ENCODE results near the gene OCA2.

The OCA2 gene

DNA sequence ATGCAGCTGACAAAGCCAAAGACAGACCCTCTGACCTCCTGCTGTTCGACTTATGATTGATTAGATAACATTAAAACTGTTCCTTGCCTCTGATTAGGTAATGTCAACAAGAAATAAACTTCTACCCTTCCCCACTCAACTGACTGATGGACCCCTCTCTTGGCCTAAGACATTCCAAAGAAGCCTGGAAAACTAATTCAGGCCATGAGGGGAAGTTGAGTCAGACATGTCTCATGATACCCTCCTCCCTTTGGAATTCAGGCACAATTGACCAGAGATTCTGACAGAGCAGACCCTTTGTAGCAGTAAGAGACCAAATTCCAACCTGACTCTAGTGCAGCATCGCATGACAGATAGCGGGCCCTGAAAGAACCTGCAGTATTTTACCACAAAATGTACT, 354.5 kb downstream of the OCA2 start:
- Histone ChIP-seq H3K27me3 (ENCODE audit: insufficient read depth, insufficient read length) (no peaks in the 10 kb centered on the region), H3K4me1 (ENCODE audit: insufficient read depth, insufficient read length) (no peaks in the 10 kb centered on the region), H3K9me3 (ENCODE audit: insufficient read depth, low read length) (no peaks in the 10 kb centered on the region), H3K4me3 (ENCODE audit: insufficient read length, low read depth) (no peak overlapping the region), H3K36me3 (ENCODE audit: insufficient read depth, insufficient read length, low read length) (no peaks in the 10 kb centered on the region), H3K9ac (ENCODE audit: insufficient read length, low read depth) (no peak overlapping the region)
- no peak for DNase-seq (ENCODE audit: low read depth, low spot score)
- TF ChIP-seq ZNF274 (IDR thresholded peaks at IDR 0.05; ENCODE audit: low read depth, low read length): no peak
- no peak for TF ChIP-seq YY1 (IDR thresholded peaks at IDR 0.05; ENCODE audit: insufficient read depth, insufficient read length)
- no peak for TF ChIP-seq SUZ12 (IDR thresholded peaks at IDR 0.05; ENCODE audit: extremely low read depth, insufficient read depth, insufficient read length)

DNA sequence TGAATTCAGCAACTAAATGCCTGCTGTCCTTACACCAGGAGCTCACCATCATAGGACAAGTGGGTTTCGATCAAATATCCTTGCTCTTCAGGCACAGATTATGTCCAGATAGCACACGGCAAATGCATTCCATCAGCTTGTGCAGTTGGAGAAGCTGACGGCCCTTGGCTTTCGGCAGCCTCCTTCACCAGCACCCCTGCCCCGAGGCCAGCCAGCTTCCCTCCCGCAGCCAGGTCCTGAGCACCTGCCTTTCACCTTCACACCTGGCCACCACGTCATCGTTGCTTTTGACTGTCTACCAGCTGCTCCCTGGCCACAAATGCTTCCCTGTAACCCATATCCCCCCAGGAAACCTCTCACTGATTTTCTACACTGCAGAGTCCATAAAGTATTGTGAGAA, 355.5 kb downstream of the OCA2 start:
- DNase-seq (ENCODE audit: low read depth, low spot score): no peak
- TF ChIP-seq ZNF274 (IDR thresholded peaks at IDR 0.05; ENCODE audit: low read depth, low read length): no peak
- TF ChIP-seq YY1 (IDR thresholded peaks at IDR 0.05; ENCODE audit: insufficient read depth, insufficient read length): no peak
- no peak for TF ChIP-seq SUZ12 (IDR thresholded peaks at IDR 0.05; ENCODE audit: extremely low read depth, insufficient read depth, insufficient read length)
- H3K36me3 ChIP-seq (ENCODE audit: insufficient read depth, insufficient read length, low read length): no peaks in the 10 kb centered on the region
- no peaks in the 10 kb centered on the region for H3K4me1 ChIP-seq (ENCODE audit: insufficient read depth, insufficient read length)
- H3K9me3 ChIP-seq (ENCODE audit: insufficient read depth, low read length): no peaks in the 10 kb centered on the region
- H3K27me3 ChIP-seq (ENCODE audit: insufficient read depth, insufficient read length): no peaks in the 10 kb centered on the region
- H3K9ac ChIP-seq (ENCODE audit: insufficient read length, low read depth): no peak overlapping the region
- H3K4me3 ChIP-seq (ENCODE audit: insufficient read length, low read depth): no peak overlapping the region

DNA sequence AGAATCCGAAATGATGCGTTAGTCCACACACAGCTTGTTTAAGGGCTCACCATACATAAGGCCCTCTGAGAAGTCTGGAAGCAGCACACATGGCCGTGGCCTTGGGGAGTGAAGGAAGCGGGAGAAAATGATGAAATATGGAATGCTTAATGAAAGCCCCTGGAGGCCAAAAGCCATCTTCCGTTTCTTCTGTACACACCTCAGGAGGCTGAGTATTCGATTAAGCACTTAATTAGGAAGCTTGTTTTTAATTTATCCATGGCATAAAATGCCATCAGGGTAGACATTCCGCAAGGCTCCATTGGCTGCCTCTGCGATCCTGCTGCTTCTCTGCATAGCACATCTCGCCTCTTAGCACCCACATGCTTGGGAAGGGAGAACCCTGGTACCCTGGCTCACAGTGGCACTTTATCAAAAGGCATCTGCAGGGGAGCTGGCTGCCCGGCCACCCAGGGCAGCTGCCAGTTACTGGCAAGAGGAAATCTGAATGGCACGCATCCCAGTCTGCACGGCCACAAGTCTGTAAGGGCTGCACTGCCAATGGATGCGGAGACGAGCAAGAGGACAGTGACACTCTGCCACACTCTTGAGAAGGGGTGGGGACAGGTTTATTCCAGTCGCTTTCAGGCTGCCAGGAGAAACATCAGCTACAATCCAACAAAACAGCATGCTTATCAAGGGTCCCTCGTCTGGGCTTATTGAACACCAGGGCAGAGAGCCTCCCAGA, 356.2 kb downstream of the OCA2 start:
- DNase-seq (ENCODE audit: low read depth, low spot score): no peak
- Histone ChIP-seq H3K9ac (ENCODE audit: insufficient read length, low read depth) (no peak overlapping the region), H3K4me1 (ENCODE audit: insufficient read depth, insufficient read length) (no peaks in the 10 kb centered on the region), H3K36me3 (ENCODE audit: insufficient read depth, insufficient read length, low read length) (no peaks in the 10 kb centered on the region), H3K9me3 (ENCODE audit: insufficient read depth, low read length) (no peaks in the 10 kb centered on the region), H3K4me3 (ENCODE audit: insufficient read length, low read depth) (no peak overlapping the region), H3K27me3 (ENCODE audit: insufficient read depth, insufficient read length) (no peaks in the 10 kb centered on the region)
- TF ChIP-seq ZNF274 (IDR thresholded peaks at IDR 0.05; ENCODE audit: low read depth, low read length): no peak
- TF ChIP-seq YY1 (IDR thresholded peaks at IDR 0.05; ENCODE audit: insufficient read depth, insufficient read length): no peak
- TF ChIP-seq SUZ12 (IDR thresholded peaks at IDR 0.05; ENCODE audit: extremely low read depth, insufficient read depth, insufficient read length): no peak

DNA sequence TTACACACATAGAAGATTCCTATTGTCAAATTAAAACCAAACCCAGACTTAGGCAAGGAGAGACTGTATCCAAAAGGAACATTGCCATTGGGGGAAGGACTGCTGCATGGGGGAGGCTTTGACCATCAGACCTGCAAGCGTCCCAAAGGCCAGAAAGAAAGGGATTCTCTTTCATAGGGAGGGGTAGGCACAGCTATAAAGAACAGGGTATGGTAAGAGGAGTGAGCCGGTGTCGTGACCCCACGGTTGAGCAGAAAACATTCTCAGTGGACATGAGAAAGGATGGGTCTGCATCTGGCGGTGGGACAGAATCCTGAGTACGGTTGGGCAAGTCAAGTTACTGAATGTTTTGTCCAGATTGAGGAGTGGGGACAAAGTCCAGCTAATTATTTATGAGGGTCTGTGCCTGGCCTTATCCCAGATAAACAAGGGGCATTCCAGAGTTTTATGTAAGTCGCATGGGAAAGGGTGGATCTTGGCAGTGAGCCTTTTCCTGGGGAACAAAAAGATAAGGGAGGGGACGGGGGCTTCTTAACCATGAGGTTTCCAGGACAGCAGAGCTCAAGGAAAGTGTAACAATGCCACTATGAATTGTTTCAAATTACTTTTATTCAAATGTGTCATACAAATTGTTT, 357.8 kb downstream of the OCA2 start:
- Histone ChIP-seq H3K4me3 (ENCODE audit: insufficient read length, low read depth) (no peak overlapping the region), H3K4me1 (ENCODE audit: insufficient read depth, insufficient read length) (no peaks in the 10 kb centered on the region), H3K36me3 (ENCODE audit: insufficient read depth, insufficient read length, low read length) (no peaks in the 10 kb centered on the region), H3K9me3 (ENCODE audit: insufficient read depth, low read length) (no peaks in the 10 kb centered on the region), H3K27me3 (ENCODE audit: insufficient read depth, insufficient read length) (no peaks in the 10 kb centered on the region), H3K9ac (ENCODE audit: insufficient read length, low read depth) (no peak overlapping the region)
- DNase-seq (ENCODE audit: low read depth, low spot score): no peak
- TF ChIP-seq YY1 (IDR thresholded peaks at IDR 0.05; ENCODE audit: insufficient read depth, insufficient read length) (no peak), ZNF274 (IDR thresholded peaks at IDR 0.05; ENCODE audit: low read depth, low read length) (no peak), SUZ12 (IDR thresholded peaks at IDR 0.05; ENCODE audit: extremely low read depth, insufficient read depth, insufficient read length) (no peak)

DNA sequence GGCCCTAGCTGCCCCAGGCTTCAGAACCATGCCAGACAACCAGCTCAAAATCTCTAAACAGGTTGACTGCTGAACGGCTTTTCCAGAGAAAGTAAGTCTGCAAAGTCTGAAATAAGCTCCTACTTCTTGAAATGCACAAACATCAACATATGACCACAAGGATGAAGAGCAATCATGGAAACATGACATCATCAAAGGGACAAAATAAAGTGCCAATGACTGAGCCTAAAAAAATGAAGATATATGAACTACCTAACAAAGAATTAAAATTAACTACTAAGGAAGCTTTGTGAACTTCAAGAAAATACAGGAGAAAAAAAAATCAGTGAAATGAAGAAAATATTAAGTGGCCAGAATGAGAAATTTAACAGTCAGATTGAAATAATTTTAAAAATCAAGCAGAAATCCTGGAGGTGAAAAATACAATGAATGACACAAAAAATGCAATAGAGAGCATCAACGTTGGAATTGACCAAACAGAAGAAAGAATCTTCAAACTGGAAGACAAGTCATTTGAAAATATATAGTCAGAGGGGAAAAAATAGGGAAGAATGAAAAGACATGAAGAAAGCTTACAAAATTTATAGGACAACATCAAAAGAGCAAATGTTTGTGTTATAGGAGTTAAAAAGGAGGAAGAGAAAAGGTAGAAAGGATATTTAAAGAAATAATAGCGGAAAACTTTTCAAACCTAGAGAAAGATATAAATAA, 364.2 kb downstream of the OCA2 start:
- no peaks in the 10 kb centered on the region for H3K4me1 ChIP-seq (ENCODE audit: insufficient read depth, insufficient read length)
- no peaks in the 10 kb centered on the region for H3K36me3 ChIP-seq (ENCODE audit: insufficient read depth, insufficient read length, low read length)
- H3K9ac ChIP-seq (ENCODE audit: insufficient read length, low read depth): no peak overlapping the region
- no peaks in the 10 kb centered on the region for H3K27me3 ChIP-seq (ENCODE audit: insufficient read depth, insufficient read length)
- TF ChIP-seq SUZ12 (IDR thresholded peaks at IDR 0.05; ENCODE audit: extremely low read depth, insufficient read depth, insufficient read length) (no peak), ZNF274 (IDR thresholded peaks at IDR 0.05; ENCODE audit: low read depth, low read length) (no peak), YY1 (IDR thresholded peaks at IDR 0.05; ENCODE audit: insufficient read depth, insufficient read length) (no peak)
- peaks cover 18% of the 10 kb centered on the region for H3K9me3 ChIP-seq (ENCODE audit: insufficient read depth, low read length)
- no peak for DNase-seq (ENCODE audit: low read depth, low spot score)
- H3K4me3 ChIP-seq (ENCODE audit: insufficient read length, low read depth): no peak overlapping the region

DNA sequence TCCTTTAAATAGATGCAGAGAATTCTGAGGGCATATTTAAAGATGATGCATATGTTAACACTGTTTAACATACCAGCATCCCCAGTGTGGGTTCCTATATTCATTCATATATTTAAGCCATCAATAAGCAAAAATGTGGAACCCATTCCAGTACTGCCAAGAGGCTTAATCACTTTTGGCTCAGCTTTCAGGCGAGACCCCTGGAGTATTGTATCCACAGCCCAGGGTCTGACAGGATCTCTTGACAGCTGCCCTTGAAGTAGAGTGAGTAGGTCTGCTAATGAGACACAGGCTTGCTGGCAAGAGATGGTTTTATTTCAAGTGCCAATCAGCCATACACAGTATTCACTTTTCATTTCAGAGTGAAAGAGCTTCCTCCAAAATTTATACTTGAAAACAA, 367.3 kb downstream of the OCA2 start:
- no peak overlapping the region for H3K9ac ChIP-seq (ENCODE audit: insufficient read length, low read depth)
- DNase-seq (ENCODE audit: low read depth, low spot score): no peak

DNA sequence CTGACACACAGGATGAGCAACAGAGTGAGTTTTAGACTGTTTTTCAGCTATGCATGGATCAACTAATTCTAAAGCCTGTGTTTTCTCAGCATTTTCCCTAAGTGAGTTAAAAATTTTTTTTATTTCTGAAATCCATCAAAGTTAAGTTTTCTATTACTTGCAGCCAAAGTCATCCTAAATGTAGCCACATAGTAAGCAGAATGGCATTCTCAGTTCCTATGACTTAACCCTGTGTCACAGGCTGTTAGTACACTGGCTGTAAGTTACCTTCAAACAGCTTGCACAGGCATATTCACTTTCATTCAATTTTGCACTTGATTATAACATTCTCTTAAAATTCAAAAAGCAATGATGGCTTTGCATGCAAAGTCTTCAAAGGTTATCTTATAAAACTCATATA, 368.2 kb downstream of the OCA2 start:
- TF ChIP-seq YY1 (IDR thresholded peaks at IDR 0.05; ENCODE audit: insufficient read depth, insufficient read length) (no peak), SUZ12 (IDR thresholded peaks at IDR 0.05; ENCODE audit: extremely low read depth, insufficient read depth, insufficient read length) (no peak)
- Histone ChIP-seq H3K27me3 (ENCODE audit: insufficient read depth, insufficient read length) (no peaks in the 10 kb centered on the region), H3K9ac (ENCODE audit: insufficient read length, low read depth) (no peak overlapping the region), H3K4me3 (ENCODE audit: insufficient read length, low read depth) (no peak overlapping the region), H3K9me3 (ENCODE audit: insufficient read depth, low read length) (peaks cover 17% of the 10 kb centered on the region), H3K4me1 (ENCODE audit: insufficient read depth, insufficient read length) (no peaks in the 10 kb centered on the region), H3K36me3 (ENCODE audit: insufficient read depth, insufficient read length, low read length) (no peaks in the 10 kb centered on the region)
- DNase-seq (ENCODE audit: low read depth, low spot score): no peak

More for the DNA sequence above, 367.3 kb downstream of the OCA2 start:
- H3K36me3 ChIP-seq (ENCODE audit: insufficient read depth, insufficient read length, low read length): no peaks in the 10 kb centered on the region
- no peak overlapping the region for H3K4me3 ChIP-seq (ENCODE audit: insufficient read length, low read depth)
- peaks cover 18% of the 10 kb centered on the region for H3K9me3 ChIP-seq (ENCODE audit: insufficient read depth, low read length)
- TF ChIP-seq SUZ12 (IDR thresholded peaks at IDR 0.05; ENCODE audit: extremely low read depth, insufficient read depth, insufficient read length): no peak
- no peak for TF ChIP-seq ZNF274 (IDR thresholded peaks at IDR 0.05; ENCODE audit: low read depth, low read length)
- no peak for TF ChIP-seq YY1 (IDR thresholded peaks at IDR 0.05; ENCODE audit: insufficient read depth, insufficient read length)
- no peaks in the 10 kb centered on the region for H3K27me3 ChIP-seq (ENCODE audit: insufficient read depth, insufficient read length)
- no peaks in the 10 kb centered on the region for H3K4me1 ChIP-seq (ENCODE audit: insufficient read depth, insufficient read length)

Measured in NT2/D1 (cell line).